Stimulated activated CD8-positive, alpha-beta memory T cell treated with anti-CD3 and anti-CD28 coated beads, Interleukin-15, amount 100 ng/mL, for 48 hours (primary cell): Measurements from ENCODE around the gene AATK.

Source experiments
- DNase-seq, 2 donors: peaks; one replicate each; pipeline ENCODE4 v3.0.0-alpha.2; 2020; ENCODE audit warnings: low read depth in 2 of 2

Gene AATK

DNA sequence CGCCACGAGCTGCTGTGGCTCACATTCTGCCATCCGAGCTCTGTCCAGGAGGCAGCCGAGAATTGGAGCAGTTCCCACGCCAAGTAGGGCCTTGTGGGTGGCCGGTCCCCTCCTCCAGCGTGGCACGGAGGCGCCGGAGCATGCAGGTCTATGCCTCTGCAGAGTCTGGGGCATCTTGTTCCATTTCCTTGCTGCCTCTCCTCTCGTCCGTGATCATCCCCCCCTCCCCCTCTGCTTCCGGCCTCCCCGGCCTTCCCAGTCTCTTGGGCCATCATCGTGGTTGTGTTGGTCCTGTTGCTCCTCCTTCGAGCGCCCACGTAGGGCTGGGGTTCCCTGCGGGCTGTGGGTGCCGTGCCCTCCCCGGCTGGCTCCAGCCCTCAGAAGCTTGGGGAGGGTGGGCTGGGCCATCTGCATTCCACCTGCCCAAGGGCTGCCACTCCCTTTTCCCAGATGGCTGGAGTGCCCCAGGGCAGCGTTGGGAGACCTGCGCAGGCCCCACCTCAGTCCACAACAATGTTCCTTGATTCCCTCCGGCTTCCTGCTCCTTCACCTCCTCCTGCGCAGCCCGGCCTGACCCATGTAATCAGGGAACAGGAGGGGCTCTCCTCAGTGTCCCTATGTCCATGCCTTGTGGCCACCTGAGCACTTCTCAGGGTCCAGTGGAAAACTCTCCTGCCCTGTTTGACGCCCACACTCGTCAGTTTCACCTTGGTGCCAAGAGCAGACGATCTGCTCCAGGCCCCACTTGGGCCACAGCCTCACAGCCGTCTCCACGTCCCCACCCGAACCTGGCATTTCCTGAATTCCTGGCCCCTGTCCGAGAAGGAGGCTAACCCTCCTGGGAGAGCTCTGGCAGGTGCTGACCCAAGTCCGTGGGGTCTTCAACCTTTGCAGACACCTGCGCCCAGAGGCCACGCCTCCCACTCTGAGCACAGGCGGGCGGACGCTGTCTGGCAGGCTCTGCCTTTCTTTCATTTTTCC lies 94.0 kb downstream of the AATK start:
- no peak for DNase-seq

GRCh38 chr17:81070541-81071246 lies 95.3 kb downstream of the AATK start:
- DNase-seq = no peak

- DNase-seq = no peak
Measured at GRCh38 chr17:81069135-81069645, 96.8 kb downstream of the AATK start.

GRCh38 chr17:81068411-81069134 lies 97.4 kb downstream of the AATK start:
- no peak for DNase-seq

GRCh38 chr17:81067391-81067811 lies 98.6 kb downstream of the AATK start:
- no peak for DNase-seq
